LoVo (cell line): Measurements from ENCODE around the gene DNAH9.

ENCODE experiments used
- DNase-seq: peaks from one replicate; pipeline ENCODE4 v3.0.0-alpha.2; 2016; ENCODE audit warnings: low spot score

The DNAH9 gene

GRCh38 chr17:11981862-11982261, 383.6 kb downstream of the DNAH9 start:
- DNase-seq, result no peak

GRCh38 chr17:11986179-11986941, 388.1 kb downstream of the DNAH9 start:
- no peak for DNase-seq

GRCh38 chr17:11986942-11987329, 388.7 kb downstream of the DNAH9 start:
- peak; percentile 35 for DNase-seq

- DNase-seq, result no peak
Observed at GRCh38 chr17:11990363-11990983, 392.2 kb downstream of the DNAH9 start.

GRCh38 chr17:11991461-11991860, 393.2 kb downstream of the DNAH9 start:
- DNase-seq, result no peak

- peak; percentile 52 for DNase-seq
Observed at GRCh38 chr17:11996722-11997146, 398.5 kb downstream of the DNAH9 start.

GRCh38 chr17:11997147-11997971, 399.1 kb downstream of the DNAH9 start, which contains the start of gene ZNF18:
ZNF18 (minus strand) TSS chr17:11997475; CDS start chr17:11992829, 4,646 bp downstream.
- DNase-seq, result peak; percentile 95

GRCh38 chr17:11997972-11998233, 399.6 kb downstream of the DNAH9 start:
- DNase-seq, result no peak

- no peak for DNase-seq
Observed at GRCh38 chr17:11999696-12000095, 401.4 kb downstream of the DNAH9 start.

- DNase-seq, result no peak
Observed at GRCh38 chr17:12007466-12007865, 409.2 kb downstream of the DNAH9 start.
